Mesothelial cell of epicardium (in vitro differentiated cells): ENCODE data around the gene RPS25. TPM values are rescaled to one million over a fixed set of nuclear protein-coding genes. Genes with fewer than 3 reads are reported as not detected.
A peak's percentile ranks its signal among the peaks of the same experiment; 100 is the strongest.
"Not testable (repeated sequence)": the region's sequence is repeated elsewhere in the genome, so short reads cannot be mapped to it uniquely, and the experiment has no call there.

Experiments used
- DNase-seq, 2 experiments: peaks; one replicate each; pipeline ENCODE4 v3.0.0; 2021; ENCODE audit warnings: low spot score in 2 of 2; ENCODE audit not compliant: unreplicated experiment in 2 of 2
- H3K27ac Mint-ChIP-seq: 2 replicates; pipeline ENCODE4 v1.8.0; 2021; ENCODE audit warnings: mixed read lengths
- H3K27me3 Mint-ChIP-seq: 2 replicates; pipeline ENCODE4 v1.8.0; 2021; ENCODE audit warnings: low read depth, mixed read lengths
- H3K36me3 Mint-ChIP-seq: 2 replicates; pipeline ENCODE4 v1.8.0; 2021; ENCODE audit warnings: mixed read lengths
- H3K4me1 Mint-ChIP-seq: 2 replicates; pipeline ENCODE4 v1.8.0; 2021; ENCODE audit warnings: mixed read lengths
- H3K4me3 Mint-ChIP-seq: 2 replicates; pipeline ENCODE4 v1.8.0; 2021; ENCODE audit warnings: mild to moderate bottlenecking, moderate library complexity, mixed read lengths
- H3K9me3 Mint-ChIP-seq: 2 replicates; pipeline ENCODE4 v1.8.0; 2021; ENCODE audit warnings: mixed read lengths
- CTCF ChIP-seq: fragments of 200-600 bp; sonication (generic); IDR thresholded peaks from one replicate; pipeline ENCODE4 v1.5.0; 2021; ENCODE audit warnings: antibody characterized with exemption; ENCODE audit not compliant: unreplicated experiment
- total RNA-seq: library from RNA; stranded (reverse); gene quantifications from 3 replicates; pipeline ENCODE4 v1.2.1, GENCODE V29; 2021

RPS25 gene
- total RNA-seq, 1 donor from 2014 or later: 1,201 TPM

GRCh38 chr11:119044708-119045107 is 26.6 kb upstream of the RPS25 start:
- no peaks in the 10 kb centered on the region for H3K4me1 Mint-ChIP-seq
- no peak overlapping the region for H3K4me3 Mint-ChIP-seq
- peak; percentile 40 for TF ChIP-seq CTCF
- no peaks in the 10 kb centered on the region for H3K27me3 Mint-ChIP-seq
- no peaks in the 10 kb centered on the region for H3K9me3 Mint-ChIP-seq
- H3K27ac Mint-ChIP-seq: no peak overlapping the region
- H3K36me3 Mint-ChIP-seq: peaks cover 26% of the 10 kb centered on the region
- no peak for DNase-seq

GRCh38 chr11:119042927-119043326 is 24.8 kb upstream of the RPS25 start:
- TF ChIP-seq CTCF: no peak
- H3K36me3 Mint-ChIP-seq: peaks cover 15% of the 10 kb centered on the region
- no peak overlapping the region for H3K4me3 Mint-ChIP-seq
- H3K9me3 Mint-ChIP-seq: no peaks in the 10 kb centered on the region
- no peaks in the 10 kb centered on the region for H3K27me3 Mint-ChIP-seq
- H3K27ac Mint-ChIP-seq: no peak overlapping the region
- no peak for DNase-seq
- H3K4me1 Mint-ChIP-seq: no peaks in the 10 kb centered on the region

- Mint-ChIP-seq H3K36me3 (peaks cover 8% of the 10 kb centered on the region), H3K4me3 (no peak overlapping the region), H3K4me1 (no peaks in the 10 kb centered on the region), H3K9me3 (no peaks in the 10 kb centered on the region), H3K27ac (no peak overlapping the region), H3K27me3 (no peaks in the 10 kb centered on the region)
- DNase-seq: no peak
- no peak for TF ChIP-seq CTCF
Measured at GRCh38 chr11:119041821-119042514, 23.8 kb upstream of the RPS25 start.

- not testable (repeated sequence) for H3K27me3 Mint-ChIP-seq, H3K4me3 Mint-ChIP-seq, H3K9me3 Mint-ChIP-seq, H3K4me1 Mint-ChIP-seq, DNase-seq, H3K36me3 Mint-ChIP-seq, H3K27ac Mint-ChIP-seq
Measured at GRCh38 chr11:119039471-119039870, 21.3 kb upstream of the RPS25 start.

GRCh38 chr11:119038884-119039283 is 20.7 kb upstream of the RPS25 start:
- H3K36me3 Mint-ChIP-seq: no peaks in the 10 kb centered on the region
- H3K4me3 Mint-ChIP-seq: no peak overlapping the region
- H3K27ac Mint-ChIP-seq: no peak overlapping the region

GRCh38 chr11:119034813-119035212 is 16.7 kb upstream of the RPS25 start:
- H3K4me1 Mint-ChIP-seq: peaks cover 2% of the 10 kb centered on the region
- no peak for DNase-seq
- H3K4me3 Mint-ChIP-seq: no peak overlapping the region
- H3K36me3 Mint-ChIP-seq: no peaks in the 10 kb centered on the region
- no peaks in the 10 kb centered on the region for H3K9me3 Mint-ChIP-seq
- TF ChIP-seq CTCF: no peak
- H3K27ac Mint-ChIP-seq: no peak overlapping the region
- no peaks in the 10 kb centered on the region for H3K27me3 Mint-ChIP-seq

More at GRCh38 chr11:119038884-119039283, 20.7 kb upstream of the RPS25 start:
- no peak for TF ChIP-seq CTCF
- no peaks in the 10 kb centered on the region for H3K4me1 Mint-ChIP-seq
- H3K27me3 Mint-ChIP-seq: no peaks in the 10 kb centered on the region
- H3K9me3 Mint-ChIP-seq: no peaks in the 10 kb centered on the region
- DNase-seq: no peak

GRCh38 chr11:119033421-119033820 is 15.3 kb upstream of the RPS25 start:
- H3K9me3 Mint-ChIP-seq, H3K27me3 Mint-ChIP-seq, H3K36me3 Mint-ChIP-seq, H3K4me3 Mint-ChIP-seq, H3K27ac Mint-ChIP-seq, DNase-seq: not testable (repeated sequence)
- H3K4me1 Mint-ChIP-seq: peaks cover 14% of the 10 kb centered on the region
